M059J (cell line): ENCODE results near the gene HCN3. TPM values are rescaled to one million over a fixed set of nuclear protein-coding genes. Genes with fewer than 3 reads are reported as not detected.

Source experiments
- DNase-seq: peaks from one replicate; pipeline ENCODE4 v3.0.0-alpha.2; 2012; ENCODE audit warnings: low read depth
- total RNA-seq: library from RNA; depleted of rRNA; stranded (reverse); fragments of >200 nt; shearing (Covaris generic); gene quantifications from 2 replicates; pipeline ENCODE4 v1.2.3, GENCODE V29; 2014; rRNA removed

The HCN3 gene
- total RNA-seq, 1 experiment from 2014 or later: 1.7 TPM

GRCh38 chr1:155334962-155335361 lies 57.7 kb downstream of the HCN3 start:
- DNase-seq: peak; percentile 28

Other genes with a start within 250 kb of the HCN3 start
- not detected in 2 replicates for gene DCST2, start 243.7 kb upstream of the HCN3 start, total RNA-seq
- not detected in 2 replicates for gene DCST1, start 243.6 kb upstream of the HCN3 start, total RNA-seq
- gene ADAM15, start 226.1 kb upstream of the HCN3 start, total RNA-seq: 74.5 and 90.0 TPM in 2 replicates
- 22.8 and 36.2 TPM in 2 replicates for gene EFNA4, start 213.7 kb upstream of the HCN3 start, total RNA-seq
- gene EFNA3, start 198.6 kb upstream of the HCN3 start, total RNA-seq: 0.59 and 2.9 TPM in 2 replicates
- 15.1 and 17.9 TPM in 2 replicates for gene EFNA1, start 149.6 kb upstream of the HCN3 start, total RNA-seq
- 55.7 and 62.9 TPM in 2 replicates for gene SLC50A1, start 141.6 kb upstream of the HCN3 start, total RNA-seq
- 88.4 and 175 TPM in 2 replicates for gene DPM3, start 136.9 kb upstream of the HCN3 start, total RNA-seq
- 209 and 323 TPM in 2 replicates for gene KRTCAP2, start 104.2 kb upstream of the HCN3 start, total RNA-seq
- gene TRIM46, start 103.6 kb upstream of the HCN3 start, total RNA-seq: 1.1 and 3.1 TPM in 2 replicates
- gene THBS3, start 69.6 kb upstream of the HCN3 start, total RNA-seq: 10.0 and 12.7 TPM in 2 replicates
- gene MTX1, start 68.8 kb upstream of the HCN3 start, total RNA-seq: 92.8 and 95.2 TPM in 2 replicates
- 5.9 and 8.1 TPM in 2 replicates for gene ENTREP3, start 22.0 kb upstream of the HCN3 start, total RNA-seq
- 125 and 133 TPM in 2 replicates for gene SCAMP3, start 15.1 kb upstream of the HCN3 start, total RNA-seq
- 15.1 and 15.8 TPM in 2 replicates for gene CLK2, start 4.0 kb upstream of the HCN3 start, total RNA-seq
- not detected in 2 replicates for gene PKLR, start 24.0 kb downstream of the HCN3 start, total RNA-seq
- 203 and 262 TPM in 2 replicates for gene FDPS, start 31.4 kb downstream of the HCN3 start, total RNA-seq
- gene RUSC1, start 43.4 kb downstream of the HCN3 start, total RNA-seq: 49.0 and 52.9 TPM in 2 replicates